ENCODE data around the gene SNX9.

The SNX9 gene

GRCh38 chr6:157804448-157805327 is 18.4 kb upstream of the SNX9 start:
- DNase-seq = no peak

GRCh38 chr6:157806131-157806855 is 16.8 kb upstream of the SNX9 start:
- DNase-seq = no peak

- no peak for DNase-seq
These were observed 16.2 kb upstream of the SNX9 start for GRCh38 chr6:157806856-157807215.

GRCh38 chr6:157808405-157808950 is 14.6 kb upstream of the SNX9 start:
- no peak for DNase-seq

- DNase-seq = no peak
These were observed 13.4 kb upstream of the SNX9 start for GRCh38 chr6:157809613-157810012.

GRCh38 chr6:157811137-157811475 is 11.9 kb upstream of the SNX9 start:
- no peak for DNase-seq

- DNase-seq = no peak
These were observed 11.4 kb upstream of the SNX9 start for GRCh38 chr6:157811476-157812173.

GRCh38 chr6:157812425-157813171 is 10.4 kb upstream of the SNX9 start:
- DNase-seq = no peak

GRCh38 chr6:157813191-157813590 is 9.9 kb upstream of the SNX9 start:
- DNase-seq = no peak

GRCh38 chr6:157813750-157814455 is 9.1 kb upstream of the SNX9 start:
- no peak for DNase-seq

- DNase-seq = no peak
These were observed 8.2 kb upstream of the SNX9 start for GRCh38 chr6:157814883-157815282.

GRCh38 chr6:157821342-157822033 is 1.6 kb upstream of the SNX9 start:
- DNase-seq = no peak

- peak; percentile 53 for DNase-seq
These were observed 623 bp upstream of the SNX9 start for GRCh38 chr6:157822245-157823000.

GRCh38 chr6:157823528-157824370 is 703 bp downstream of the SNX9 start:
- peak; percentile 72 for DNase-seq

GRCh38 chr6:157825243-157825904 is 2.3 kb downstream of the SNX9 start:
- no peak for DNase-seq

GRCh38 chr6:157830354-157831017 is 7.4 kb downstream of the SNX9 start:
- no peak for DNase-seq

GRCh38 chr6:157831018-157831369 is 7.9 kb downstream of the SNX9 start:
- no peak for DNase-seq

GRCh38 chr6:157831424-157832249 is 8.6 kb downstream of the SNX9 start:
- DNase-seq = no peak

Data from activated CD8-positive, alpha-beta memory T cell treated with anti-CD3 and anti-CD28 coated beads, Interleukin-2, amount 50 U/mL, for 4 hours (primary cell).